Stimulated activated CD8-positive, alpha-beta memory T cell treated with anti-CD3 and anti-CD28 coated beads, Interleukin-4, amount 100 ng/mL, for 24 hours (primary cell): ENCODE data around the gene BSCL2.
"Not testable (repeated sequence)": the region's sequence is repeated elsewhere in the genome, so short reads cannot be mapped to it uniquely, and the experiment has no call there.

Experiments used
- DNase-seq: peaks from one replicate; pipeline ENCODE4 v3.0.0-alpha.2; 2020; ENCODE audit warnings: low read depth

The BSCL2 gene

DNA sequence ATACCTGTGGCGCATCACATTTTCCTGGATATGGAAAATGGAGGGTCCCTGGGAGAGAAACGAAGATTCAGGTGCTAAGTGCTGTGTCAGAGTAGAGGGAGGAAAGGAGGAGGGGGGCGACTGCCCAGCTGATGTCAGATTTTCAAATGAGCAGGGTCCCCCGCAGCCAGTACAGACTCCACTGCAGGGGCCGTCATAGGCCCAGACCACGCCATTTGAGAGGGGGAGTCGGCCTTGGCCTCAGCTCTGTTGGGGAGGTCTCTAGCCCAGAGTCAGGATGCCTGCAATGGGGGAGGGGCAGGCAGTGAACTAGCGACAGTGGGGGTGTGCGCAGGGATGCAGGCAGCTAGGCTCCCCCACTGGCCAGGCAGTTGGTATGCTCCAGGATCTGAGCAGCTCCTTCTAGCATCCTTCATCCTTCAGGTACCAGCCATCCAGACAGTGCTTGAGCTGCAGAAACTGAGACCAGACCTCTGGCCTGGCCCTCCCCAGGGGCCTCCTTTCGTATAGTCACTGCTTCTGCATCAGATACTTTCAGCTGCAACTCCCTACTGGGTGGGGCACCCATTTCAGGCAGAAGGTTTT, at the start of gene BSCL2, which contains the start of gene GNG3:
Gene BSCL2 (minus strand): TSS at position 148 of the 585 bp plus-strand sequence. CDS start 229 bp downstream, outside the sequence.
Gene GNG3 (plus strand): TSS at position 400 of the 585 bp plus-strand sequence. CDS start 620 bp downstream, outside the sequence.
- no peak for DNase-seq

DNA sequence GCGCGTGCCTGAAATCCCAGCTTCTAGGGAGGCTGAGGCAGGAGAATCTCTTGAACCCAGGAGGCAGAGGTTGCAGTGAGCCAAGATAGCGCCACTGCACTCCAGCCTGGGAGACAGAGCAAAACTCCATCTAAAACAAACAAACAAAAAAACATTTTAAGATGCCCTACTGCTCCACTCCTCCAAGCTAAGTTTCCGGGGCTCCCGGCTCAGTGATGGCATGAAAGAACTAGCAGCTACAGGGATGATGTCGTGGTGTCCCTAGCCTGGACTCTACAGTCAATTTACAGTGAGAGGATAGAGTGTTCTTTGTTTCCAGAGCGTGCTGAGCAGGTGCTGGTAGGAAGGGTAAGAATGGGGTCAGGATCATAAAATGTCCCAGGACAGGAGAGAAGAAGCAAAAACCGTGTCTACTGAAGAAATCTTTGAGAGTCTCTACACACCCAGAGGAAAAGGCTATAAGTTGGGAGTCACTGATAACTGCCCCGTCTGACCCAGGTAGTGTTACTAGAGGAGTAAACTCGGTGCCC, 47.9 kb upstream of the BSCL2 start:
- DNase-seq: no peak

DNA sequence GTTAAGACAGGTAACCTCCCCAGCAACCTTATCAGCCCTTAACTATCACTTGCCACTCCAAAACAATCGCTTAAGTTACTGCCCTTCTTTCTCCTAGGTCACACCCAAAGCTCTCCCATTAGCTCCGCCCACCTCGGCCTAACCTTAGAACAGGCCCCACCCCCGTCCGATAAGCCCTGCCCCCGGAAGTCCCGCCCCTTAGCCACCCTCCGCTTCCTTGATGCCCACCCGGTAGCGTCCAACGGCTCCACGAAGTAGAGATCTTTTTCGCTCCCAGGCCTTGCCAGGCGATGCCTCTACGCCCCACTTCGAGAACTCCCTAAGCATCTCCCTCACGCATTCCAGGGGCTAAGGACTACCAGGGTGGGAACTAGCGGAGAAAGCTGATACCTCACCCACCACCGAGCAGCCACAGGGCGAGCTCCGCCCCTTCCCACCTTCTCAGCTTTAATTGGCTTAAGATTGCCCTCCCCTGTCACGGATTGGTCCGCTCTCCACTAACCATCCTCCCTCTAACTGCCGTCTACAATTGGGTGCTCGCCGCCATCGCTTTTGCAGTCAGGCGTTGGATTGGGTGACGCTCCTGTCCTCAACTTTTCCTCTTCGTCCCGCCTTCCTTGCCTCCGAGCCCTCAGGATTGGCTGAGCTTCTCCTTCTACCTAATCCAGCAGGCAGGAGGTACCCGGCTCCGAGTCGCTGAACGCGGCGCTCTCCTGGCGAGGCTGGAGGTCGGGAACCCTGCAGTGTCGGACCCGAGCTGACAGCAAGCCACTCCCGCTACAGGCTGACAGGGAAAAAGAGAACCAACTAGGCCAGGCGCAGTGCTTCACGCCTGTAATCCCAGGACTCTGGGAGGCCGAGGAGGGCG, 46.7 kb upstream of the BSCL2 start, which contains the start of gene ZBTB3:
Gene ZBTB3 (minus strand): TSS at position 425 of the 868 bp plus-strand sequence. CDS start 496 bp downstream, outside the sequence.
- peak; percentile 90 for DNase-seq

DNA sequence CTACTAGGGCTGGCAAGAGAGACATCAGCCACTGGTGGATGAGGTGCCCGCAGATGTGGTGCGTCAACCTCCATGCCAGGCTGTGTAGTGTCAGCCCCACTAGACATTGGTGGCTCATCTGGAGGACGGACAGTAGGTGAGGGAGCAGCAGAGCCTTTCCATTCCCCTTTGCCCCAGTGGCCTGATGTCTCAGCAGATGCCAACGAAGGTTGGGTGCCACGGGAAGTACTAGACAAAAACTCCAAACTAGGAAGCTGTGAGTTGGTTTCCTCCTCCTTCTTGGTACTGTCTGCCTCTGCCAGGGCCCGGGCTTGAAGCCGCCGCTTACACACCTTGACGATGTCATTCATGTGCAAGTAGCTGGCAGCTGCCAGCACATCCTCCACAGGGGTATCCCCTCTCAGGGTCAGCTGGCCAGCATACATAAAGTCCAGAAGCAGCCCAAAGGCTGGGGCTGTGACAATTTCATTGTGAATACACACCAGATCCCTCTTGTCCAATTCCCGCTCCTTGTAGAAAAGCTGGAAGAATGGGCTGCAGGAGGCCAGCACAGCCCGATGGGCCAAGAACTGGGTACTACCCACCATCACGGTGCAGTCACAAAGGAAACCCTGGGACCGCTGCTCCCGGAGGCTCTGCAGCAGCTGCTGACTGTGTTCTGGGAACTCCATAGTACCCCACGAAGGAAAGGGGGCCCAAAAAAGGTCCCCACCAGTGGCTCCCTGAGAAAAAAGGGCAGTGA, 45.9 kb upstream of the BSCL2 start:
- no peak for DNase-seq

DNA sequence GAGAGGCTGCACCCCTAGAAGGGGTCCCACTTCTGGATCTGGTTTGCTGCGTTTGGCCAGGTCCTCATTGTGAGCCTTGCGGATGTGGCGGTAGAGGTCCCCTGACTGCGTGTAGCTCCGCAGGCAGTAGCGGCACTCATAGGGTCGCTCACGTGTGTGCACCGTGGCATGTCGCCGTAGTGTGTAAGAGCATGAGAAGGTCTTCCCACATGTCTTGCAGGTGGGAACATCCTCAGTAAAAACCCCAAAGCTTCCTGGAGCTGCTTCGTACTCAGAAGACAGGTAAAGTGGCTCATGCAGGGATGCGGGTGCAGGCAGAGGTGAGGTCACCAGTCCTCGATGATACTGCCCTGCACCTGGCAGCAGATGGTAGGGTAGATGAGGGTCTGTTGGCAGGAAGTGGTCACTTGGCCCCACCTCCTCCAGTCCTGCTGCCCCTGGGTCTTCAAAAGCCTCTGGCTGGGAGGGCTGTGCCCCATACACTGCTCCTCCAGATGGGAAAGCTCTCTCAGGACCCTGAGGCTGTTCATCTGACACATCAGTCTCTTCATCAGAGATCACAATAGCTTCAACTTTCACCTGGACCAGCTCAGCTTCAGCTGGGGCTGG, 45.1 kb upstream of the BSCL2 start:
- DNase-seq: no peak

DNA sequence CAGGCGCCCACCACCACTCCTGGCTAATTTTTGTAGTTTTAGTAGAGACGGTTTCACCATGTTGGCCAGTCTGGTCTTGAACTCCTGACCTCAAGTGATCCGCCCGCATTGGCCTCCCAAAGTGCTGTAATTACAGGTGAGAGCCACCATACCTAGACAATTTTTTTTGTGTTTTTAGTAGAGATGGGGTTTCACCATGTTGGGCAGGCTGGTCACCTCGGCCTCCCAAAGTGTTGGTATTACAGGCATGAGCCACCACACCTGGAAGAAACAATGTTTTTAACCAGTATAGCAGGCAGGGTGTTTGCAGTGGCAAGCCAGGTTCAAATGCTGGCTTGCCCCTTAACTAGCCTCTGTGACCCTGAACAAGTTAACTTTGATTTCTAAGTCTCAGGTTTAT, 42.7 kb upstream of the BSCL2 start:
- DNase-seq: not testable (repeated sequence)

DNA sequence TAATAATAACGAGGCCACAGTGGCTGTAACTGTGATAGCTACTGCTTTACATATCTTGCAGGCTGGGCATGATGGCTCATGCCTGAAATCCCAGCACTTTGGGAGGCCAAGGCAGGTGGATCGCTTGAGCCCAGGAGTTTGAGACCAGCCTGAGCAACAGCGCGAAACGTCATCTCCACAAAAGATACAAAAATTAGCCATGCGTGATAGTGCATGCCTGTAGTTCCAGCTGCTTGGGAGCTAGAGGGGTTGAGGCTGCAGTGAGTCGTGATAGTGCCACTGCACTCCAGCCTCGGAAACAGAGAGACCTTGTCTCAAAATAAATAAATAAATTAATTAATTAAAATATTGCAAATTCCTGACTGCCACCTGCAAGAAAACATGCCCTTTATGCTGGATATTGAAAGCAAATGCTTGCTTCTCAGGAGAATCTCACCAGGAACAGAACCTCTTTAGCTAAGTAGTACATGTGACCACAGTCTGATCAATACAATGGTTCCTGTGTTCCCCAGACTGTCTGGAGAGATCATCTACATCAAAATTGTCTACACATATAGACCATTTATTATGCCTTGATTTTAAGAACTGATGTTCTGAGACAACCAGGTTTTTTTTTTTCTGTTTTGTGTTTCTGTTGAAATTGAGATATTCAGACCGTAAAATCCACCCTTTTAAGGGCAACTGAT, 40.4 kb upstream of the BSCL2 start:
- no peak for DNase-seq

DNA sequence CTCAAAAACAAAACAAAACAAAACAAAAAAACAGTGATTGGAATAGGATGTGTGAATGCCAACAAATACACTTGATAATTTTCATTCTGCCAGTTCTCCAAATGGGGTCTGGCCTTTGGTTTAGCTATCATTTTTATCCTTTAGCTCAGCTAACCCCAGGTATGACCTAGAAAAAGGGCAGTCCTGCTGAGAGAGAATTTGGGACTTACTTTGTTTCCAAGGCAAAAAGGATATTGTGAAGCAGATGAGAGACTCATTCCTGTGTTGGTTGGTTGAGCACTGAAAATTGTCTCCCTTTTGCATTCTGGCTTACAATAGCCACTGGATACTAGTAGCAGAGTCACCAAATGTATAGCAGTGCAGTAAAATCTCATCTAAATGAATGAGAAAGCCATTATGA, 30.0 kb upstream of the BSCL2 start:
- no peak for DNase-seq

DNA sequence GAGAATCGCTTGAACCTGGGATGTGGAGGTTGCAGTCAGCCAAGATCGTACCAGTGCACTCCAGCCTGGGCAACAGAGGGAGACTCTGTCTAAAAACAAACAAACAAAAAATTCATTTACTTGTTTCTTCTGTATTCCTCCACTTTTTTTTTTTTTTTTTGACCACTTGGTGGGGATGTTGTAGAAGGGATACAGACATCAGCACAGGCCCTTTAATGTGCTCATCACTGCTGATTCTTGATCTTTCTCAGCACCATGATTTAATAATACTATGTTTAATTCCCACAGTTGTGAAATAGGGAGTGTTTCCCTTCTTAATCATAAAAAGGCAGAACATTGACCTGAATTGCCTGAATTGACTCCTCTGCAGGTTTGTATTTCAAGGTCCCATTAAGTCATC, 25.6 kb upstream of the BSCL2 start:
- no peak for DNase-seq

DNA sequence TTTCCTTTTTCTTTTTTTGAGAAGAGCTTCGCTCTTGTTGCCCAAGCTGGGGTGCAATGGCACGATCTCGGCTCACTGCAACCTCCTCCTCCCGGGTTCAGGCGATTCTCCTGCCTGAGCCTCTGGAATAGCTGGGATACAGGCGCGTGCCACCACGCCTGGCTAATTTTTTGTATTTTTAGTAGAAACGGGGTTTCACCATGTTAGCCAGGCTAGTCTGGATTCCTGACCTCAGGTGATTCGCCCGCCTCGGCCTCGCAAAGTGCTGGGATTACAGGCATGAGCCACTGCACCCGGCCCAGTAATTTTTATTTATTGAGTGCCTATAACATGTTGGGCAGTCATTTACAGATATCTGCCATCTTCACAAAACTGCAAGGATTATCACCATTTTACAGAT, 22.9 kb upstream of the BSCL2 start:
- DNase-seq: not testable (repeated sequence)

DNA sequence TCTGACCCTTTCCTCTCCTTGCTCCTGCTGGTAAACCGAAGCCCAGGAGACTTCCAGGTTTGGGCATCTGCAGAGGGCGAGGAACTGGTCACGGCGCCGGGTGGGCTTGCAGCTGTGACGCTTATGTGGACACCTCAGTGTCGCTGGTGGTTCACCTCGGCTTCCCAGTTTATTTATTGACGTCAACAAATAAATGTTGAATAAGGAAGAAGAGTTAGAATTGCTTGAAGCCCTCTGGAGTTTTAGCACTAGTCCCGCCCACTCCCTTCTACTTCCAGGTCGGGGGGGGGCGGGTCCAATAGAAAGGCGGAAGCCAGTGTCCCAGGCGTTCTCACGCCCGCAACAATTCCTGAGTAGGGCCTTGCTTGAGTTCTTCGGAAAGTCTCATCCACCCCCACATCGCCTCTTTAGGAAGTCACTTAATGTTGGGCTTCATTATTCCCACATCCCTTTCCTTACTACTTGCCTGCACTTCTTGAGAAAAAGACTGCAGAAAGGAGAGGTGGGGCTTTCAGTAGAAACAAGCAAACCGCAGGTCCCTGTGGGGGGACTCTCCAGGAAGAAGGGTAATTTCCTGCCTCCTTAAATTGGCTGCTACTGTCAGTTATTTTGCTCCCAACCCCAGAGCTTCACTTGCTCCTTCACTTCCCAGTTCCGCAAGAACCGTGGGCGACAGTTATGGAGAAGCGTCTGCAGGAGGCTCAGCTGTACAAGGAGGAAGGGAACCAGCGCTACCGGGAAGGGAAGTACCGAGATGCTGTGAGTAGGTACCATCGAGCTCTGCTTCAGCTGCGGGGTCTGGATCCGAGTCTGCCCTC, 21.2 kb upstream of the BSCL2 start, which contains the start of gene TTC9C:
Gene TTC9C (plus strand): TSS at position 316 of the 818 bp plus-strand sequence. CDS start 363 bp downstream, at position 679.
- DNase-seq: peak; percentile 67

DNA sequence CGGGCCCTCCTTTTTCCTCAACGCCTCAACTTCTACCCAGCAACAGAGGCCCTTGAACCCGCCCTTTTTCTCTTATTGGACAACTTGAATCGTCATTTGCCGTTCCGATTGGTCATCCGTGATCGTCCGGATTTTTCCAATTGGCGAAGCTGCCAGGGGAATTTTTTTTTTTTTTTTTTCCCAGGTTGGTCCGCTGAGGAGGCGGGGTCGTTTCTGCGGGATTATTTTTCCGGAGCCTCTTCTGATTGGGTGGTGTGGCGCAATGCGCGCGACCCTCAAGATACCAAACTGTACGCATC, 20.6 kb upstream of the BSCL2 start:
- peak; percentile 63 for DNase-seq

DNA sequence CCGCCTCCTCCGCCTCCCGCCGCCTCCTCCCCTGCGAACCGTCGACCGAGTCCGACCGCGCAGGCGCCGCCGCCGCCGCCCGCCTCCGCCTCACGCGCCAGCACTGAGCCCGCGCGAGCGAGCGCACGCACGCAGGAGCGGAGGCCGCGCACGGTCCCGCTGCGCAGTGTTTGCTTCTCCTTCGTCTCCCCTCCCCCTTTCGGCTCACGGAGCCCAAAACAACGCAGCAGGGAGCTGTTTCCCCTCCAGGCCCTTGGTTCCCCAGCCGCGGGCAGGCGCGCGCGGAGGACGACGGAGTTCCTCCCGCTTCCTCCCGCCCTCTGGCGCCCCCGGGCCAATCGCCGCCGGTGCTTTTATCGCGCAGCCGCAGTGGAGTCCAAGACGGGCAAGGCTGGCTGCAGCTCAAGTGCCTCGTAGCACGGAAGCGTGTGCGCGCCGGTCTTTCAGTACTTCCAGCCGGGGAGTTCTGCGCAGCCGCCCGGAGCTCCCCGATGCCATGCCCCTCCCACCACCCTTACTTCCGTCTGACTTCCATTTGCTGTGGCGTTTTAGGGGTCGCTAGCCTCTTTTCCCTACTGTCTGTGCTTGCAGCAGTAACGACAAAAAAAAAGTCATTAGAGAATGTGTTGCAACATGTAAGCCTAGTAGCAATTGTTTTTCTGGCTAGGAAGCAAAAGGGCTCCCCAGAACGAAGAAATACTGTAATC, 20.1 kb upstream of the BSCL2 start, which contains the start of gene HNRNPUL2:
Gene HNRNPUL2 (minus strand): TSS at position 293 of the 707 bp plus-strand sequence. CDS start 301 bp downstream, outside the sequence.
- peak; percentile 98 for DNase-seq

DNA sequence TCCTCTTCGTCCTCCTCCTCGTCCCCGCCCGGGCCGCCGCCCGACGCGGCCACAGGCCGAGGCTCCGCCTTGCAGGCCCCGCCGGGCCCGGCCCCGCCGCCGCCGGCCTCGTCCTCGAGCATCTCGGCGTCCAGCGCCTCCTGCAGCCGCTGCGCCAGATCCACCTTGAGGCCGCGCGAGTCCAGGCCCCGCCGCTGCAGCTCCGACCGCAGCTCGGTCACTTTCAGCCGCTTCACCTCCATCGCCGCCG, 19.6 kb upstream of the BSCL2 start:
- no peak for DNase-seq

DNA sequence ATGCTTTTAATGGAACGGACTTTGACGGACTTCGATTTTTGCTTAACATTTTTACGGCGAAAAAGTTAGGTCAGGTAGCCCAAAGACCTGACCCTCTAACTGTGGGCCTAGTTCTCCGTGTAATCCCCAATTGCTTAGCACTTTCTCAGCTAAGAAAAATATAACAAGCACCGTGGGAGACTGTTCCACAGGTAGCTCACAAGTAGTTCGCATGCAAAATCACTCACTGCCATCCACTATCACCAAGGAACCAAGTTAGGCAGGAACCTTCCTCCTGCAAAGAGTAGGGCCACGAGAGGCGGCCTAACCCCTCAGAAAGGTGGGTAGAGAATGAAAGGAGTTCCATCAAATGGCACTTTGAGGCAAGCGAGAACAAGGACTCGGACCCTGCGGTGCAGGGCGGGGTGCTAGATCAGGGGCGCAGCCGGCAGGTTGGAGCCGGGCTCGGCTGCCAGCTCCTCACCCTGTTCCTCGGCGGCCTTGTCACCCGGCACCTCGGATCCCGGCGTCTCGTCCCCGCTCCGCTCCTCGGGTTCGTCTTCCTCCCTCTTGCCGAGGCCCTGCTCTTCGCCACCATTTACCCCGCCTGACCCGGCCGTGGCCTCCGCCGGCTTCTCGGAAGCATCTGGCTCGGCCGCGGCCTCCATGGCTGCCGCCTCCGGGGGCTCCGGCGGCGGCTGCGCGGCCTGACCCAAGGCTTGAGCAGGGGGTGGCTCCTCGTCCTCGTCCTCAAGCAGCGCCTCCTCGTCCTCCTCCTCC, 19.1 kb upstream of the BSCL2 start:
- DNase-seq: no peak

DNA sequence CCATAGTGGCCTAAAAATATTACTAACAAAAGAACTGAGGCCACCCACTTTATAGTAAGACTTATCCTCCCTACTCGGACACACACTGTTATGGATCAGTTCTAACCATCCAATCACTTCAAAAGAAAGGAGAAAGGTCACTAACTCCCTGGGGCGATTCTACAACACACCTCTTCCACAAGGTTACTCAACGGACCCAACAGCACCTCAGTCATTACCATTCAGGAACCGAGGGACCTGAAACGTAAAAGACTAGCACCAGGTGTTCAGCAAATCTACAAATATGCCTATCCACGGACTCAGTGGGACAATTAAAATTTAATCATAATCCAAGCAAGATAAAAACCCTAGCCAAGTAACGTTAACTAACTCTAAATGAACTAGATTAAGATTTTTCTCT, 18.4 kb upstream of the BSCL2 start:
- DNase-seq: no peak

DNA sequence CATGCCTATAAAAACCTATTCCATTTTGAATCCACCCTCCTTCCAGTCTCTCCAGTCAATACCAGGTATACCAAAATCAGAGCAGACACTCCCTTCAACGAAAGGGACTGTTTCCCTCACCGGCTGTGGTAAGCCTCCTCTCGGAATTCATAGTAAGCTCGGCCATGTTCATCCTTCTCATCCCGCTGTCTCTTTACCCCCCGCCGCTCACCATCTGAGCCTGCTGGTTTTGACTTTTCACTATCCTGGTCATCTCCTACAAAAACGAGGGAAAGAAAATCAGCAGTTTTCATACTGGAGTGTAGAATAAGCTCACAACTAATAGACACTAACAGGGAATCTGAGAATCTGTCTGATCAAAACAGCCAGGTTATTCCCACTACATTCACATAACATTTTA, 16.9 kb upstream of the BSCL2 start:
- no peak for DNase-seq

DNA sequence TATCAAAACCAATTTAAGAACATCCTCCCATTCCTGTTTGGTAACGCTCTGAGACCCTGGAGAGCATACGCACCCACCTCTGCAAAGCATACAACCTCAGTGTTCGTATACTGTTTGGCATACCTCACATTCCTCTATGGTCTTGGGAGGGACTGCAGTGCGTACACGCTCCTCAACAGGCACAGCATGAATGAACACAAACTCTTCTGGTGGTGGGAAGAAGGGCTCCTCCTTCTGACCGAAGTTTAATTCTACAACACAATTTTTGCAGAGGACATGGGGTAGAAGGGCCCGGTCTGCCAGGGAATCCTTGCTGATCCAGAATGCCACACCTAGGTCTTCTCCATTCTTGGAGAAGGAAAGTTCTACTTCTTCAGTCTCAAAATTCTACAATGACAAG, 14.8 kb upstream of the BSCL2 start:
- DNase-seq: no peak

DNA sequence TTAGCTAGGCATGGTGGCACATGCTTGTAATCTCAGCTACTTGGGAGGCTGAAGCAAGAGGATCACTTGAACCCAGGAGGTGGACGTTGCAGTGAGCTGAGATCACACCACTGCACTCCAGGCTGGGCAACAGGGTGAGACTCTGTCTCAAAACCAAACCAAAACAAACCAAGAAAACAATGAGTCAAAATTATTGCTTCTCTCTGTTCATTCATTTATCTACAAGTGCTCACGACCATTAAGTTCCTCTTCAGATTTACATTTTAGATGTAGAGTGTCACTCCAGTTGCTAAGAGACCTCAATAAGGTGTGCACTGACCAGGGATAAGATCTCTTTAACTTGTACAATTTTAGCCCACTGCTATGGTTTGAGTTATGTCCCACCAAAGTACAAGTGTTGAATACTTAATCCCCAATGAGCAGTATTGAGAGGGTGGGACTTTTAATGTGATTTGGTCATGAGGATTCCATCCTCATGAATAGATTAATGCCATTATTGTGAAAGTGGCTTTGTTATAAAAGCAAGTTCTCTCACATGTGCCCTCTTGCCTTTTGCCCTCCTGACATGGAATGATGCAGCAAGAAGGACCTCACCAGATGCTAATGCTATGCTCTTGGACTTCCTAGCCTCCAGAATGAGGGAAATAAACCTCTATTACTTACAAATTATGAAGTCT, 12.2 kb upstream of the BSCL2 start:
- no peak for DNase-seq
